ENCODE results near the gene RB1.
"Not testable (repeated sequence)": the region's sequence is repeated elsewhere in the genome, so short reads cannot be mapped to it uniquely, and the experiment has no call there.

The RB1 gene

GRCh38 chr13:48349525-48349924, 46.0 kb downstream of the RB1 start:
- no peak for DNase-seq (ENCODE audit: low read depth in 2 of 2)

GRCh38 chr13:48353590-48353989, 50.0 kb downstream of the RB1 start:
- DNase-seq (ENCODE audit: low read depth in 2 of 2) = no peak

GRCh38 chr13:48355524-48355923, 52.0 kb downstream of the RB1 start:
- not testable (repeated sequence) for DNase-seq (ENCODE audit: low read depth in 2 of 2)

- no peak for DNase-seq (ENCODE audit: low read depth in 2 of 2)
Observed at GRCh38 chr13:48356750-48357149, 53.2 kb downstream of the RB1 start.

GRCh38 chr13:48369988-48370387, 66.4 kb downstream of the RB1 start:
- DNase-seq (ENCODE audit: low read depth in 2 of 2) = no peak

- no peak for DNase-seq (ENCODE audit: low read depth in 2 of 2)
Observed at GRCh38 chr13:48370815-48371214, 67.3 kb downstream of the RB1 start.

- no peak for DNase-seq (ENCODE audit: low read depth in 2 of 2)
Observed at GRCh38 chr13:48377857-48378256, 74.3 kb downstream of the RB1 start.

GRCh38 chr13:48380581-48380980, 77.0 kb downstream of the RB1 start:
- DNase-seq (ENCODE audit: low read depth in 2 of 2) = no peak

GRCh38 chr13:48383384-48383783, 79.8 kb downstream of the RB1 start:
- DNase-seq (ENCODE audit: low read depth in 2 of 2) = no peak

- no peak for DNase-seq (ENCODE audit: low read depth in 2 of 2)
Observed at GRCh38 chr13:48386816-48387215, 83.3 kb downstream of the RB1 start.

GRCh38 chr13:48391257-48391656, 87.7 kb downstream of the RB1 start:
- DNase-seq (ENCODE audit: low read depth in 2 of 2) = no peak

GRCh38 chr13:48393030-48393697, 89.6 kb downstream of the RB1 start:
- no peak for DNase-seq (ENCODE audit: low read depth in 2 of 2)

GRCh38 chr13:48393698-48394085, 90.1 kb downstream of the RB1 start:
- DNase-seq (ENCODE audit: low read depth in 2 of 2) = no peak

- no peak for DNase-seq (ENCODE audit: low read depth in 2 of 2)
Observed at GRCh38 chr13:48397744-48398143, 94.2 kb downstream of the RB1 start.

GRCh38 chr13:48398450-48399095, 95.0 kb downstream of the RB1 start:
- DNase-seq (ENCODE audit: low read depth in 2 of 2) = no peak

GRCh38 chr13:48400090-48400694, 96.6 kb downstream of the RB1 start:
- no peak for DNase-seq (ENCODE audit: low read depth in 2 of 2)

- DNase-seq (ENCODE audit: low read depth in 2 of 2) = no peak
Observed at GRCh38 chr13:48400850-48401291, 97.3 kb downstream of the RB1 start.

- DNase-seq (ENCODE audit: low read depth in 2 of 2) = no peak
Observed at GRCh38 chr13:48401480-48401879, 97.9 kb downstream of the RB1 start.

GRCh38 chr13:48402325-48402932, 98.9 kb downstream of the RB1 start:
- DNase-seq (ENCODE audit: low read depth in 2 of 2) = no peak

GRCh38 chr13:48403151-48403631, 99.6 kb downstream of the RB1 start:
- DNase-seq (ENCODE audit: low read depth in 2 of 2) = no peak

- no peak for DNase-seq (ENCODE audit: low read depth in 2 of 2)
Observed at GRCh38 chr13:48403913-48404312, 100.4 kb downstream of the RB1 start.

- no peak for DNase-seq (ENCODE audit: low read depth in 2 of 2)
Observed at GRCh38 chr13:48404952-48405351, 101.4 kb downstream of the RB1 start.

GRCh38 chr13:48405875-48406274, 102.3 kb downstream of the RB1 start:
- DNase-seq (ENCODE audit: low read depth in 2 of 2) = no peak
